Dedifferentiated amniotic fluid mesenchymal stem cell (primary cell): ENCODE measurements around the gene SLC25A21.
"Not testable (repeated sequence)": the region's sequence is repeated elsewhere in the genome, so short reads cannot be mapped to it uniquely, and the experiment has no call there.

ENCODE experiments used
- DNase-seq: peaks from one replicate; pipeline ENCODE4 v3.0.0-alpha.2; 2016; ENCODE audit errors: extremely low spot score

Gene SLC25A21

GRCh38 chr14:36942522-36943245, 229.7 kb downstream of the SLC25A21 start:
- peak; percentile 55 for DNase-seq

GRCh38 chr14:36941783-36942521, 230.5 kb downstream of the SLC25A21 start:
- DNase-seq: peak; percentile 82

GRCh38 chr14:36940476-36940875, 231.9 kb downstream of the SLC25A21 start:
- peak; percentile 31 for DNase-seq

- DNase-seq: no peak
Measured at GRCh38 chr14:36939265-36939664, 233.1 kb downstream of the SLC25A21 start.

- no peak for DNase-seq
Measured at GRCh38 chr14:36938678-36939077, 233.7 kb downstream of the SLC25A21 start.

GRCh38 chr14:36935976-36936678, 236.3 kb downstream of the SLC25A21 start:
- peak; percentile 51 for DNase-seq

GRCh38 chr14:36934304-36934703, 238.1 kb downstream of the SLC25A21 start:
- DNase-seq: no peak

GRCh38 chr14:36931791-36932190, 240.6 kb downstream of the SLC25A21 start:
- DNase-seq: no peak

GRCh38 chr14:36928432-36928831, 244.0 kb downstream of the SLC25A21 start:
- DNase-seq: no peak

GRCh38 chr14:36925094-36925493, 247.3 kb downstream of the SLC25A21 start:
- no peak for DNase-seq

- DNase-seq: no peak
Measured at GRCh38 chr14:36916668-36917067, 255.7 kb downstream of the SLC25A21 start.

GRCh38 chr14:36915081-36915480, 257.3 kb downstream of the SLC25A21 start:
- DNase-seq: no peak

- no peak for DNase-seq
Measured at GRCh38 chr14:36910578-36910977, 261.8 kb downstream of the SLC25A21 start.

- no peak for DNase-seq
Measured at GRCh38 chr14:36905272-36905888, 267.0 kb downstream of the SLC25A21 start.

- DNase-seq: peak; percentile 28
Measured at GRCh38 chr14:36901861-36902260, 270.5 kb downstream of the SLC25A21 start.

- DNase-seq: no peak
Measured at GRCh38 chr14:36900846-36901245, 271.6 kb downstream of the SLC25A21 start.

GRCh38 chr14:36896300-36896699, 276.1 kb downstream of the SLC25A21 start:
- DNase-seq: not testable (repeated sequence)

GRCh38 chr14:36884049-36884448, 288.4 kb downstream of the SLC25A21 start:
- DNase-seq: no peak

- DNase-seq: no peak
Measured at GRCh38 chr14:36880276-36880675, 292.1 kb downstream of the SLC25A21 start.

GRCh38 chr14:36879558-36879957, 292.8 kb downstream of the SLC25A21 start:
- no peak for DNase-seq

- DNase-seq: peak; percentile 25
Measured at GRCh38 chr14:36874396-36875138, 297.8 kb downstream of the SLC25A21 start.
